Epithelial cell of esophagus (primary cell): ENCODE measurements around the gene SCAPER.

ENCODE experiments used
- DNase-seq: peaks from one replicate; pipeline ENCODE4 v3.0.0; 2010; ENCODE audit warnings: low read depth
- H3K4me3 ChIP-seq: 2 replicates; pipeline ENCODE4 v1.5.1; 2011; ENCODE audit warnings: mild to moderate bottlenecking, low read length, control low read depth
- TF ChIP-seq, protein P1 (sequence below): IDR thresholded peaks from 2 replicates; pipeline ENCODE4 v1.5.1; 2011; ENCODE audit warnings: low read depth, mild to moderate bottlenecking, low read length, control low read depth, inconsistent platforms; ENCODE audit not compliant: insufficient read depth; ENCODE audit errors: missing control alignments

SCAPER gene

DNA sequence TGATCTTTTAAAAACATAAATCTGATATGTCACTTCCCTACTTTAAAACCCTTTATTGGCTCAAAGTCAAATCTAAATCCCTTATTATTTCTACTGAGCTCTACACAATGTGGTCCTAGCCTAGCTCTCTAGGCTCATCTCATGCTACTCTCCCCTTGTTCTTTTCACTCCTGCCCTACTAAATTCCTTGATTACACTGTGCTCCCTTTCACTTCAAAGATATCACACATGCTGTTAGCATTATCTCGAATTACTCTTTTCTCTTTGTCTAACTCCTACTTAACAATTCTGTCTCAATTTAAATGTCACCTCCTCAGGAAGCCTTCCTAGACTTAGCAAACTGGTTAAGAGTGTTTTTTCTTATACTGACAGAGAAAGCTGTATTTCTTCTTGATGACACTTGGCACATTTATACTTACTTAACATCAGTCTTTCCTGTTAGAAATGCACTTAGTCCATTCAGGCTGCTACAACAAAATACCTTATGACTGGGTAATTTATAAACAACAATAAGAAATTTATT, 102.0 kb downstream of the SCAPER start:
- no peak overlapping the region for H3K4me3 ChIP-seq
- DNase-seq, result no peak
- TF ChIP-seq, protein P1, sequence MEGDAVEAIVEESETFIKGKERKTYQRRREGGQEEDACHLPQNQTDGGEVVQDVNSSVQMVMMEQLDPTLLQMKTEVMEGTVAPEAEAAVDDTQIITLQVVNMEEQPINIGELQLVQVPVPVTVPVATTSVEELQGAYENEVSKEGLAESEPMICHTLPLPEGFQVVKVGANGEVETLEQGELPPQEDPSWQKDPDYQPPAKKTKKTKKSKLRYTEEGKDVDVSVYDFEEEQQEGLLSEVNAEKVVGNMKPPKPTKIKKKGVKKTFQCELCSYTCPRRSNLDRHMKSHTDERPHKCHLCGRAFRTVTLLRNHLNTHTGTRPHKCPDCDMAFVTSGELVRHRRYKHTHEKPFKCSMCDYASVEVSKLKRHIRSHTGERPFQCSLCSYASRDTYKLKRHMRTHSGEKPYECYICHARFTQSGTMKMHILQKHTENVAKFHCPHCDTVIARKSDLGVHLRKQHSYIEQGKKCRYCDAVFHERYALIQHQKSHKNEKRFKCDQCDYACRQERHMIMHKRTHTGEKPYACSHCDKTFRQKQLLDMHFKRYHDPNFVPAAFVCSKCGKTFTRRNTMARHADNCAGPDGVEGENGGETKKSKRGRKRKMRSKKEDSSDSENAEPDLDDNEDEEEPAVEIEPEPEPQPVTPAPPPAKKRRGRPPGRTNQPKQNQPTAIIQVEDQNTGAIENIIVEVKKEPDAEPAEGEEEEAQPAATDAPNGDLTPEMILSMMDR, result no peak

DNA sequence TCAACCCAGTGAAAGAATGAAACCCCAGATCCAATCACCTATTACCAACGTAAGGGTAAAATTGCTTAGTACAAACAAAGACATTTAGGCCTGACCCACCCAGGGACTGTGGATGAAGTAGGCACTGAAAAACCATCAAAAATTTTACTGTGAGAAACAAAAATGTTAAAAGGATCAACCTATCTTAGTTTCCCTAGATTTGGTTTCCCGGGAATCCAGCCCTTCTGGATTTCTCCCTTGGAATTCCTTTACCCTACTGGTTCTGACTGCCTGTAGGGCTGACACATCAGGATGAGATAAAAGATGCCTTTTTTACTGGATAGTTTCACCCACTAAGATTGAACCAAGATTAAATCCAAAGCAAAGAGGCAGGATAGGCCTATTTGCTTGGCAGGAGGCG, 102.7 kb downstream of the SCAPER start:
- H3K4me3 ChIP-seq, result no peak overlapping the region
- TF ChIP-seq, protein P1, result no peak
- no peak for DNase-seq

DNA sequence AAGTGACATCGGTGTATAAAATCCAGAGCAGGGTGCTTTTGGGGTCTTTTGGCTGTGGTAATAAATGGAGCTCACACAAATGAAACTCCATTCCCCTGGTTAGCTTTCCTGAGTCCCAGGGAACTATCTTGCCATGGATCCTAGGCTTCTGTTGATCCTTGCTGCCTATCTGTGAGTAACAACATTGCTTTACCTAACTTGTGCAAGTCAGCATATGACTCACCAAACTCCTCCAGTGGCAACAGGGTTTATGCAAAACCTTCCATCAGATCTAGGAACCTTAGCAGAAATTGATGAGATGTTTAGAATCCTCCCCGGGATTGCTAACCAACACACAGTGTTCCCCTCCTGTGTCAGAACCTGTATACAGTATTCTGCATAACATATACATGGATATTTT, 105.4 kb downstream of the SCAPER start:
- DNase-seq, result peak; percentile 83
- TF ChIP-seq, protein P1, result no peak
- H3K4me3 ChIP-seq, result no peak overlapping the region

DNA sequence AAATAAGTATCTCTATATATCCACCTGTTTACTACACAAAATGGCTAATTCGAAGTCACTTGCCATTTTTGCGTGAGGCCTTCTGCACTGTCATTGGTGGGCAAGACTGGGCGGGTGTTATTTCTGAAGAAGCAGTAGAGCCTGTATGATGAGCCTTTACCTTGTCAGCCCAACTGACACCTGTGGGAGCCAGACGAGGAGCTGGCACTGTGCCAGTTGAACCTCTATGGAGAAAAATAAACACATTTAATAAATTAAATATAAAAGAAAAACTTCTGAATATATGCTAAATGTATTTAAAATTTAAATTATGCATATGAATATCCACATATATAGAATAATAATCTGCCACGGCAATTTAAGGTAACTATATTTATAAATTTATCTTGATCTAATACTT, 109.9 kb downstream of the SCAPER start:
- no peak for DNase-seq
- no peak overlapping the region for H3K4me3 ChIP-seq
- TF ChIP-seq, protein P1, result no peak

DNA sequence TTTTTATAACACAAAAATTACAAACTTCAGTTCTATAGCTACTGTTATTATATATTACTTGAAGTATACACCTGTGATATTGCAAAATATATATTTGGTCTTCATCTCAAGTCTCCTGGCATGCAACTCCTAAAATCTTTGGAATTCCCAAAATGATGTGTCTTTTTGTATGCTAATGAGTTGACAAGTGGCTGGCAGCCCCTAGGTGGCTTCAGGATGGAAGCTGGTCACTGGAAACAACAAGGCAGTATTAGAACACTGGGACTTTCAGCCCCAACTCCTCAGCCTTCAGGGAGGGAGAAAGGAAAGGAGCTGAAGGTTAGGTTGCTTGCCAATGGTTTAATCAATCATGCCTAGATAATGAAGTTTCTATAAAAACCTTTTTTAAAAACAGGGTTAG, 112.0 kb downstream of the SCAPER start:
- no peak for DNase-seq

DNA sequence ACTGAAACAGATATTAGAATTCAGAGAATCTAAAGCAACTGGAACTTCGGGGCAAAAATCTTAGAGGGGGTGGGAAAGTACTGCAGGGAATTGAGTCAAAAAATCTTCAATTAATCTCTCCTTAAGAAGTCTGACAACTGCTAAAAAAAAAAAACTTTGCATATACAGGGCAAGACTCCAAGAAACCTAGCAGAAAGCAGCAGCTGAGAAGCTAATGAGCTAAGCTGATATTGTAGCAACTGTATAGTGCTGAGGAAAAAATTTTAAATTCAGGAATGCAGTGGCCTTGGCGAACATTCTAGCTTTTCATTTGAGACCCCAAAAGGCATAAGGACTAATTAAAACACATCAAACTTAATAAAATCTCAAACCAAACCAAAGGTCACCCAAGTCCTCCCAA, 113.6 kb downstream of the SCAPER start:
- DNase-seq, result no peak
- no peak overlapping the region for H3K4me3 ChIP-seq
- TF ChIP-seq, protein P1, result no peak

More for the DNA sequence above, 112.0 kb downstream of the SCAPER start:
- no peak overlapping the region for H3K4me3 ChIP-seq
- TF ChIP-seq, protein P1, result no peak

DNA sequence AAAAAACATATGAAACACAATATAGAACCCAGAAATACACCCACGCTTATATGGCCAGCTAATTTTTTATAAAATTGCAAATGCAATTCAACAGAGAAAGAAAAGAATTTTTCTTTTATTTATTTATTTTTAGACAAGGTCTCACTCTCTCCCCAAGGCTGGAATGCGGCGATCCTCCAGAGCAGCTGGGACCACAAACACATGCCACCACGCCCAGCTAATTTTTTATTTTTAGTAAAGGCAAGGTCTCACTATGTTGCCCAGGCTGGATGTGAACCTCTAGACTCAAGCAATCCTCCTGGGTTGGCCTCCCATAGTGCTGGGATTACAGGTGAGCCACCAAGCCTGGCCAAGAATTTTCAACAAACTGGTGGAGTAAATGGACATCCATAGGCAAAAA, 117.9 kb downstream of the SCAPER start:
- DNase-seq, result no peak
- H3K4me3 ChIP-seq, result no peak overlapping the region
- TF ChIP-seq, protein P1, result no peak
